NCI-H2196 treated with DMSO at 0.1 percent for 48 hours (cell line): Measurements from ENCODE around the gene AP2S1.
"Not testable (repeated sequence)": the region's sequence is repeated elsewhere in the genome, so short reads cannot be mapped to it uniquely, and the experiment has no call there.

Source experiments
- DNase-seq: peaks from one replicate; lab custom pipeline; 2025; ENCODE audit not compliant: unreplicated experiment; lab: John Stamatoyannopoulos, UW

Gene AP2S1

DNA sequence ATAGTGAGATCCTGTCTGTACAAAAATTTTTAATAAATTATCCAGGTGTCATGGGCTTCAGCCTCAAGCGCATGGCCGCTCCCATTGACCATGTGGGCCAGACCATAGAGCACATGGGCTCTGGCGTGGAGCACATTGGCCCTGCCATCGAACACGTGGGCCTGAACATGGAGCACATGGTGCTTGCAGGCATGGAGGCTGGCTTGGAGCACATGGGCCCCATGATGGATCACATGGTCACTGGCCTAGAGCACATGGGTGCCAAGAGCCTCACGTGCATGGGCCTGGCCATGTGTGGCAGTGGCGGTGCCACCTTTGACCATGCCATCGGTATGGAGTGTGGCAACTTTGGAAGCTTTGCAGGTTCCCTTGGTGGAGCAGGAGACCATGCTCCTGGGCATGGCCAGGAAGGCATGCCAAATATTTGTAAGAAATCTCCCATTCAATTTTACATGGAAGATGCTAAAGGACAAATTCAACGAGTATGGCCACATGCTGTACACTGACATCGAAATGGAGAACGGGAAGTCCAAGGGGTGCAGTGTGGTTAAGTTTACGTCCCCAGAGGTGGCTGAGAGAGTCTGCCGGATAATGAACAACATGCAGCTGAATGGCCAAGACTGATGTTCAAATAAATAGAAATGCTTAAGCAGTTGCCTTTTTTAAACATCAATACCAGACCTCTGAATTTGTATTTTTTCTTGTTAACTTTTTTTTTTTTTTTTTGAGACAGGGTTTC is 40.9 kb downstream of the AP2S1 start:
- DNase-seq = no peak

DNA sequence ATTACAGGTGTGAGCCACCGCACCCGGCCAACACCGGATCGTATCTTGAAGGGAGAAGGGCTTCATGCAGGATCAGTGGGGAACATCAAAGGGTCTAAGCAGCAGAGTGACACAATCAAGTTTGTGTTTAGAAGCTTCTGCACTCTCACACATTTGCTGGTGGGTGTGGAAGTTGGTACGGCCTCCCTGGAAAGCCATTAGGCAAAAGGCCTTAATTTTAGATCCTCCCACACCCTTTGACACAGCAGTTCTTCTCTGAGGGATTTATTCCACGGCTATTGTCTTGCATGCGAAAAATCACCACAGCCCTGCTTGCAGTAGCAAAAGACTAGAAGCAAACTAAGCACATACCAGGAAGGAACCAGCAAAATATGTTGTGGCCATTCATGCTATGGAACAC is 44.0 kb downstream of the AP2S1 start:
- no peak for DNase-seq

GRCh38 chr19:46804432-46804831 is 46.2 kb downstream of the AP2S1 start:
- DNase-seq = not testable (repeated sequence)

GRCh38 chr19:46803555-46803954 is 47.1 kb downstream of the AP2S1 start:
- no peak for DNase-seq

DNA sequence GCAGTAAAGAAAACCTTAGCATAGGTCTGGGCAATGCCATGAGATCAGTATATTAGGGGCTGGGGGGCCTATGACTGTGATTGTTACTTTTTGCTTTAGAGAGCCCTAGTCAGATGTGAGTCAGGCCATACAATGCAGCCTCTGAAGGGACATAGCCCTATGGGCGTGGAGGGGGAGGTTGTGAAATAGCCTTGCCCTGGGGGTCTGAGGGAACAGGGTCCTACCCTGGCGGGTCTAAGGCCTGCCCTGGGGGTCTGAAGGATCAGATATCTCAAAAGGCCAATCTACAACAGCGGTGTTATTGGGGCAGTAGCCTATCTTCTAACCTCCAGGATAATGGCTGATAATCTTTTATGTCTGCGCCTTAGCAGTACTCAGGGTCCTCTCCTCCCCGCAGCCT is 48.5 kb downstream of the AP2S1 start:
- DNase-seq = no peak

- no peak for DNase-seq
Measured at GRCh38 chr19:46798713-46799112, 51.9 kb downstream of the AP2S1 start.

DNA sequence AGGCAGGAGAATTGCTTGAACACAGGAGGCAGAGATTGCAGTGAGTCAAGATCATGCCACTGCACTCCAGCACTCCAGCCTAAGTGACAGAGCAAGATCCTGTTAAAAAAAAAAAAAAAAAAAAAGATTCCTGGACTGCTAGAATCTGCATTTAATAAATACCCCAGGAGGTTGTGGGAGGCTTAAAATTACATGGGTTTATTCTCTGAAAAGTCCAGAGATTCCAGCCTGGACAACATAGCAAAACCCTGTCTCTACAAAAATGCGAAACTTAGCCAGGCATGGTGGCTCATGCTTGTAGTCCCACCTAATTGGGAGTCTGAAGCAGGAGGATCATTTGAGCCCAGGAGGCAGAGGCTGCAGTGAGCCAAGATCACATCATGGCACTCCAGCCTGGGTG is 52.8 kb downstream of the AP2S1 start:
- DNase-seq = no peak

GRCh38 chr19:46791944-46792343 is 58.7 kb downstream of the AP2S1 start:
- DNase-seq = no peak

DNA sequence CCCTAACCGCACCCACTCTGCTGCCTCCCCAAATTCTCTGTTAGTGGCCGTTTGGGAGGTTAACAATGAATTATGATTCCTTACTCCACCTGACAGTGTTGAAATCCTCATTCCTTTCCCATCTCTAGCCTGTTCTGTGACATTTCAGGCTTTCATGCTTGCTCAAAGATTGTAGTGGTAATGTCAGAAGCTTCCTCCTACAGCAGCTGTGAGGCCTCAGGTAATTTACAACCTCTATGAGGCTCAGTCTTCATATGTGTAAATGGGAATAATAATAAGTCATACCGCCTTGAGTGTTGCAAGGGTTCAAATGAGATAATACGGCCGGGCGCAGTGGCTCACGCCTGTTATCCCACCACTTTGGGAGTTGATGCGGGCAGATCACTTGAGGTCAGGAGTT is 61.3 kb downstream of the AP2S1 start:
- no peak for DNase-seq

GRCh38 chr19:46788968-46789338 is 61.7 kb downstream of the AP2S1 start:
- DNase-seq = no peak

GRCh38 chr19:46788262-46788967 is 62.2 kb downstream of the AP2S1 start, which contains the start of gene SLC1A5:
TSS of gene SLC1A5 (minus strand) at chr19:46788594. CDS start at chr19:46787965, 629 bp downstream.
- peak; percentile 97 for DNase-seq
